ENCODE measurements around the gene ACVRL1.
"Not testable (repeated sequence)": the region's sequence is repeated elsewhere in the genome, so short reads cannot be mapped to it uniquely, and the experiment has no call there.

DNA sequence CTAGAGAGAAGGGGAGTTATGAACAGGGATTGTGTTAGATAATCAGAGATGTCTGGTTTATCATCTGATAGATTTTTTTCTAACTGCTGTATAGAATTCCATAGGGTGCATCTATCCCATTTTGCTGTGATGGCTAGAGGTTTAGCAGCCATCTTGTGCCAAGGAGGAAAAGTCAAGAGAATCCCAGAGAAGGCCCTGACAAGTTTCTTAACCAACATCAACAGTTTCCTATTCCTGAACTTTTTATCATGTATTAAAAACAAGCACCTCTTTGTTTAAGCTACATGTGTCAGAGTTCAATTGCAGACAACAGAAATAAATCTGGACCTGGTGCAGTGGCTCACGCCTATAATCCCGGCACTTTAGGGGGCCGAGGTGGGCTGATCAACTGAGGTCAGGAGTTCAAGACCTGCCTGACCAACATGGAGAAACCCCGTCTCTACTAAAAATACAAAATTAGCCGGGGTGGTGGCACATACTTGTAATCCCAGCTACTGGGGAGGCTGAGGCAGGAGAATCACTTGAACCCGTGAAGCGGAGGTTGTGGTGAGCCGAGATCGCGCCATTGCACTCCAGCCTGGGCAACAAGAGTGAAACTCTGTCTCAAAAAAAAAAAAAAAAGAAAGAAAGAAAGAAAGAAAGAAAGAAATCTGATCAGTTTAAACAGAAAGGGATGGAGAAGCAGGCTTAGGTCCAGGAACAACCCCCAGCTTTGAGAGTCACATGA lies 21.8 kb upstream of the ACVRL1 start:
- TF ChIP-seq CBFA2T3 (IDR thresholded peaks at IDR 0.05); TAF1 (IDR thresholded peaks at IDR 0.05; ENCODE audit: control insufficient read depth, extremely low read depth, insufficient read depth, low read length, severe bottlenecking); GTF2F1 (IDR thresholded peaks at IDR 0.05; ENCODE audit: low read depth, low read length); GABPB1 (CRISPR knock-in tag; IDR thresholded peaks at IDR 0.05); SMAD3 (CRISPR knock-in tag; conservative IDR thresholded peaks at IDR 0.05); NFIC (IDR thresholded peaks at IDR 0.05); CREB1 (IDR thresholded peaks at IDR 0.05); CREB1 (CRISPR knock-in tag; IDR thresholded peaks at IDR 0.05); CBX8 (IDR thresholded peaks at IDR 0.05; ENCODE audit: borderline replicate concordance, extremely low read depth, low read depth, low read length, poor library complexity, severe bottlenecking): not testable (repeated sequence)
- TF ChIP-seq, protein P1, sequence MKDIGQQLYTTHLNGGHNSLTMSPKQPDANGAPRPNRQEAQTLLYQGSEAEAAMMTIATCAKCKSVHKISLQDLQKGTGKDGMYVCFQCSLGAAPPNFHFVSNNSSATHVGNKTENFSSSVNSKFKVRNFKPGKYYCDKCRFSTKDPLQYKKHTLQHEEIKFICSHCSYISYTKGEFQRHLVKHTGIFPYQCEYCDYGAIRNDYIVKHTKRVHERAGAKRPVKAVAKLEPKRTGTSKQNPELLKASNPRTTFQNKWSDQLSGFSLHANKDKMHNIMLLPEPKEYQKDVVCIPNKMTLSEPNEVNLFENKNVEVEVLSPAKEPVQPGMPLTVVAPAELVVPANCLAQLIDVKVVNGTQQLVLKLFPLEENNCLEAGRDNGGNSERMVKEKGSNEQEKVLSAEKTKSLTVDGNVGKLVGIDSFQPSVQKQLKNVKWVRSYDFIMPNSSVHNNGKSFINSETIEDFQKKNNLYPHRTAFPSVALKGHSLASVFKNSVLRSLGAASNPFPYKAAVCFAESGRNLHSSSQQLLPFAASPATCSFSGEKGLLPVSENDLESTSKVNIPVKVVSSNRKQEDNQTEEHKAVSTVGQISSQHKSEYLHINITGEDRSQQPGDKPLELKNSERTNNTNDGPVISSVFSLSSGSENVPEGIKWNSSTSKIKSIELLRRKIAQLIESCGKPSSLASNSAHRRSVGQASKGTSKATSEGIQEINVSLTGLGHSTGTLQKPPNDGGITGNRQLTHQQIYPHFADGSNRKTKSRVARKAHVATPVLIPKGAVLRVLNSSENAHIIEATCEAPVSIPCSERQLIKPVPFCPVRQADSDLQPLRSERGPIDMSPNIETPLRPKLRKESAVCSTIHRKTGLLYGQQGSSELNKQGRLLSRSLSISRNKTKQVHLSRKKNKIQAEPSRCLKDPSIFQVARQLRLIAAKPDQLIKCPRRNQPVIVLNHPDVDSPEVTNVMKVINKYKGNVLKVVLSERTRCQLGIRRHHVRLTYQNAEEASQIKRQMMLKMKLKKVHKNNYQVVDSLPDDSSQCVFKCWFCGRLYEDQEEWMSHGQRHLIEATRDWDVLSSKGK (CRISPR knock-in tag; IDR thresholded peaks at IDR 0.05), result not testable (repeated sequence)
